Measurements from ENCODE around the gene POLR1C.
"Not testable (repeated sequence)": the region's sequence is repeated elsewhere in the genome, so short reads cannot be mapped to it uniquely, and the experiment has no call there.

The POLR1C gene

DNA sequence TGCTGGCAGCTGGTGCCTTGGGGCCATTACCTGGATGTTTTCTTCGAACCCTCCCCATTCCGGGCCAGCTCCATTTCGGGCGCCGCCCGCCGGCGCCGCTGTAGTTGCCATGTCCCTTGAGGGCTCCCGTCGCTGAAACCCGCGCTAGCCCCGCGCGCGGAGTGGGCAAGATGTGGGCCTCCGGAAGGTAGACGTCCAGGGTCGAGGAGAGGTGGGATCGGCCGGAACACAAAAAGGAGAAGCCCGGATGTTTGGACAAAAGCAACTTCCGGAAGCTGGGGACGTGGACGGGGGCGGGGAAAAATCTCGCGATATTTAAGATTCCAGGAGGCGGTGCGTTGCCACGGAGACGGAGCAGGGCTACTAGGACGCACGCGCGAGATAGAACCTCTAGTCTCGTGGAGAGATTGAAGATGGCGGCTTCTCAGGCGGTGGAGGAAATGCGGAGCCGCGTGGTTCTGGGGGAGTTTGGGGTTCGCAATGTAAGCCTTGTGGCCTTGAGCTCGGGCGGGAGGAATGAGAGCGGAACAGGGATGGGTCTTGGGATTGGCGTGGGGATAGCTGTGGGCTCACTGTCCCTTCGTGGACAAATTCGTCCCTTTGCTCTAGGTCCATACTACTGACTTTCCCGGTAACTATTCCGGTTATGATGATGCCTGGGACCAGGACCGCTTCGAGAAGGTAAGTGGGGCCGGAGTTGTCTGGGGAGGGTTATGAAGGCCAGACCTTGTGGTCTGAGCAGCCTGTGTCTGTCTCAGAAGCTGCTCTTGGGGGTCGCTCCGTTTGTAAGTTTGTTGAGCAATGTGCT is at the start of gene POLR1C, which contains the start of gene YIPF3:
POLR1C (plus strand) TSS at position 393 of the 808 bp plus-strand sequence; CDS start at position 414, 21 bp downstream.
YIPF3 (minus strand) TSS at position 230 of the 808 bp plus-strand sequence; CDS start at position 111, 119 bp downstream.
- peak; percentile 95 for DNase-seq (ENCODE audit: low spot score)

- DNase-seq (ENCODE audit: low spot score): not testable (repeated sequence)
Measured at GRCh38 chr6:43467265-43467664, 49.6 kb upstream of the POLR1C start.

GRCh38 chr6:43467752-43468151 is 49.1 kb upstream of the POLR1C start:
- DNase-seq (ENCODE audit: low spot score): no peak

GRCh38 chr6:43468240-43468639 is 48.6 kb upstream of the POLR1C start:
- DNase-seq (ENCODE audit: low spot score): no peak

DNA sequence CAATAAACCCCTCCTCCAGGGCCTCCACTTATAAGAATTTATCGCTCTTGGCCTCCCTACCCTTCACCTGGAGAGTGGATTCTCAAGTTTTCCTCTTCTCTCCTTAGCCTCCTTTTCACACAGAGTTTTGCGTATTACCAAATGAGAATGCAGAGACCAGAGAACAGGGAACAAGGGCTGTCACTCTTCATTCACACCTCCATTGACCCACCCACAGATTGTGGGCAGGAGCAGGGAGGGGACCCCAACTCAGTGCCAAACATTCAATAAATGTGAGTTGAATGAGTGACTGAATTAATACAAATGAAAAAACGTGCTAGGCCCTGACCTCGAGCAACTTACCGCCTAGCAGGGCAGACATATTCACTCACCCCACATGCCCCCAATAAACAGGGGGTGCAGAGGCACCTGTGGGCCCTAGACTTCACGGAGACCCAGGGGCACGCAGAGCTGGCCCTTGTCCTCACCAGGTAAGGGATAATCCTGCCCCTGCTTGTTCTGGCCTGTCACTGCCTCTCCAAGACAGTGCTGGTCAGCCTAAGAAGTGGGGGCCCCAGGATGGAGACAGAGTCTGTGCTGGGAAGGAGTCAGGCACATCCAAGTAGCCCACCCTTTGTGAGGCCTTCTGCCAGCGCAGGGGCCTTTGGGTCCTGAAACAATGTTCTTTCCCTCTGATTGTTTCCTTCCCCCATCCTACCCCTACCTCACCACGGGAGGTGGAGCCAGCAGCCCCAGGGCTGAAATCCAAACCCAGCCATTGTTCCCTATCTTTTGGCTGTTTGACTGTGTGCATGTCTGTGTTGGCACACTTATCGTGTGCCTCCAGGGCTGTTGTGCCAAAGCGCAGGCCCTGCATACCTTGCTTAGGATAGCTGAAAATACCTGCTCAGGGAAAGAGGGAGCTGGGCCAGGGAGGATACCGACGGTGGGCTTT is 47.9 kb upstream of the POLR1C start:
- no peak for DNase-seq (ENCODE audit: low spot score)

DNA sequence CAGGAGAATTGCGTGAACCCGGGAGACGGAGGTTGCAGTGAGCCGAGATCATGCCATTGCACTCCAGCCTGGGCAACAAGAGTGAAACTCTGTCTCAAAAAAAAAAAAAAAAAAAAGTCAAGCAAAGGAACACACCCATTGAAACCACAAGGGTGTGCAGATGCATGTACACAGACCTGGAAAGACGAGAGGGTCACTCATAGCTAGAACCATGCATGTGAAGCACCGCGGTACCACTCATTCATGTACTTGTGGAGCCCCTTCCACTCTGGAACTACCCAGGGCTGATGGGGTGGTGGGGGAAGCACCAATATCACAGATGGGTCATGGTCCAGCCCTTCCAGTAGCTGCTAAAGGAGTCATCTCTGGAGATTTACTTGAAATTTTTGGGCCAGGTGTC is 46.9 kb upstream of the POLR1C start:
- DNase-seq (ENCODE audit: low spot score): no peak

DNA sequence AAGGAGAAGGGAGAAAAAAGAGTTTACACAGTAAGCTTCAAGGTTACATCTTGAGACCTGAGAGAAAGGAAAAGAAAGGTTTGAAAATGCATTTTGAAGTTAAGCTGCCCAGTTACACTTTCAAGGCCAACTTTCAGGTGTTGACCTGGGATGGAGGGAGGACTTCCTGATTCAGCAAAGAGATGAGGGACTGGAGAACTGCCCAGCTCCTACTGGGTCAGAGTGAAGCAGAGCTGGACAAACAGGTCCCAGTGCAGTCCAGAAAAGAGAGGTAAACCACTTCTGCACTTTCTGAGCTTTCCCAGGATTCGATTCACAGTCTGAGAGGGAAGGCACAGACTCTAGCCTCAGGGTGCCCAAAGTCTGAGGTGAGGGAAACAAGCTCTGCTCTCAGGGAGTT is 45.5 kb upstream of the POLR1C start:
- no peak for DNase-seq (ENCODE audit: low spot score)

GRCh38 chr6:43472515-43472914 is 44.4 kb upstream of the POLR1C start:
- no peak for DNase-seq (ENCODE audit: low spot score)

GRCh38 chr6:43475516-43475915 is 41.4 kb upstream of the POLR1C start:
- DNase-seq (ENCODE audit: low spot score): no peak

DNA sequence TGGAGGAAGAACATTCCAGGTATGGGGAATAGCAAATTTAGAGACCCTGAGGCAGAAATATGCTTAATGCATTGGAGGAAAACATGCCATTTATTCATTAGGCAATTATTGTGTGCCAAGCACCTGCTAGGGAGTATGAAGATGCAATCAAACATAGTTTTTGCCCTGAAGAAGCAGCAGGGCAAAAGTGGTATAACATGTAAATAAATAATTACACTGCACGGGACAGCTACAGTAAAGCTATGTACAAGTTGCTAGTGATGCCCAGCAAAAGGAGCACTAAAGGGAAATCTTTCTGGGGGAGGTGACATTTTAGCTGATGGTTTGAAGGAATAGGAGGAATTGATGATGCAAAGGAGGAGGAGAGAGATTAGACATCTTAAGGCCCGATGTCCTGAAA is 40.1 kb upstream of the POLR1C start:
- DNase-seq (ENCODE audit: low spot score): no peak

DNA sequence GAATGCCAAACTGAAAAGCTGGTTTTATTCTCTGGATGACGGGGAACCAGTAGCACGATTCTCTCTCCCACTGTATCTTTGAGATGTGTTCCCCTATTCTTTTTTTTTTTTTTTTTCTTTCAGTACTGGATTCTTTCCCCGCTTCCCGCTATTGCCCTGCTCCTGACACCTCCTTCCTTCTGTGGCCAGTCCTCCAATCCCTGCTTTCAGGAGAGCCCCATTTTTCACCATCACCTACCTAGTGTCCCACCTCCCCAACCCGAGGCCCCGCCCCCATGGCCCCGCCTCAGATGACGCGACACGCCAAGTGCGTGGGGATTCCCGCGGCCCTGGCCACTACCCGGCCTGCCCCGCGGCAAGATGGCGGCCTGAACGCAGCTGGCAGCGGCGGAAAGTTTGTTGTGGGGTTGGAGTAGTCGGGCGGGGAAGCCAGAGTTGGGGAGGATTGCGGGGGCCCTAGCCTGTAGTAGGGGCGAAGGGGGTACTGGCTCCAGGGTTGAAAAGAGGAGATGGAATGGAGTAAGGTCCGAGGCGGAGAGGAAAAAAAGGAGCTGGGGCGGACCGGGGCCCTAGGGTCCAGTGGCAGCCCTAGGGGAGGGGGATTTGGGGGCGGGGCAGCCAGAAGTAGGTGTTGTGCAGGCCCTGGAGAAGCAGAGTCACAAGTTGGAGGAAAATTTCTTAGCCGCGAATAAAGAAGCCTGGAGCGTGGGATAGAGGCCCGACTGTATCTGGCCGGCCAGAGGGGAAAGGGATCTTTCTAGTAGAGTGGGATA is 39.5 kb upstream of the POLR1C start, which contains the start of gene TJAP1:
TJAP1 (plus strand) TSS at position 336 of the 773 bp plus-strand sequence. CDS start 21,432 bp downstream, outside the sequence.
- peak; percentile 94 for DNase-seq (ENCODE audit: low spot score)

GRCh38 chr6:43478008-43478372 is 38.9 kb upstream of the POLR1C start:
- no peak for DNase-seq (ENCODE audit: low spot score)

- DNase-seq (ENCODE audit: low spot score): no peak
Measured at GRCh38 chr6:43481075-43481474, 35.8 kb upstream of the POLR1C start.

DNA sequence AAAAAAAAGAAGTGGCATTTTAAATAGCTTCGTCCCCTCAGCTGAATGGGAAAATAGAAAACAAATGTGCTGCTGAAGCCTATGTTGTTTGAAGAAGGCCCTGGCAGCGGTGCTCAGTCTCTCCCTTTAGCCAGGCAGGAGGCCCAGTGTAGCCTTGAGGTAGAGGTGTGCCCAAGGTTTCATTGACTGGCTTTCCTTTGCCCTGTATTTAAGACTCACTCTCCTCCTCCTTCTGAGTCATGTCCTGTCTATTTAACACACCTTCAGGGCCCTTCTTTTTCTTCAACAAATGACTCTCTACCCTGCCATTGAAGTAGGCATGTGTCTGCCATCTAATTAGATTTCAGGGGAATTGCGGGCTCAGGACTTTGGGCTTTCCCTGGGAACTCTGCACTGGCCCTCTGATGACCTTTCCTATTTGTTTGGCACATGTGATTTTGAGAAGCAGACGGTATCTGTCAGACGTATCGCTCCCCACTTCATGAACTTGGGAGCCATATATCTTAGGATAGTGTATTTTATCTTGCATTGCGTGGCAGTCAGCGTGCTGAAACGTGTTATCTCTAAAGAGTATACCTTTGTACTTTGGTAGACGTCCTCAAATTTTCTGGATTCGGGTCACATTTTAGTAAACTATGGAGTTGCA is 35.2 kb upstream of the POLR1C start:
- DNase-seq (ENCODE audit: low spot score): no peak

- no peak for DNase-seq (ENCODE audit: low spot score)
Measured at GRCh38 chr6:43488667-43489276, 28.1 kb upstream of the POLR1C start.

- no peak for DNase-seq (ENCODE audit: low spot score)
Measured at GRCh38 chr6:43489277-43490072, 27.4 kb upstream of the POLR1C start.

GRCh38 chr6:43490523-43490939 is 26.4 kb upstream of the POLR1C start:
- no peak for DNase-seq (ENCODE audit: low spot score)

DNA sequence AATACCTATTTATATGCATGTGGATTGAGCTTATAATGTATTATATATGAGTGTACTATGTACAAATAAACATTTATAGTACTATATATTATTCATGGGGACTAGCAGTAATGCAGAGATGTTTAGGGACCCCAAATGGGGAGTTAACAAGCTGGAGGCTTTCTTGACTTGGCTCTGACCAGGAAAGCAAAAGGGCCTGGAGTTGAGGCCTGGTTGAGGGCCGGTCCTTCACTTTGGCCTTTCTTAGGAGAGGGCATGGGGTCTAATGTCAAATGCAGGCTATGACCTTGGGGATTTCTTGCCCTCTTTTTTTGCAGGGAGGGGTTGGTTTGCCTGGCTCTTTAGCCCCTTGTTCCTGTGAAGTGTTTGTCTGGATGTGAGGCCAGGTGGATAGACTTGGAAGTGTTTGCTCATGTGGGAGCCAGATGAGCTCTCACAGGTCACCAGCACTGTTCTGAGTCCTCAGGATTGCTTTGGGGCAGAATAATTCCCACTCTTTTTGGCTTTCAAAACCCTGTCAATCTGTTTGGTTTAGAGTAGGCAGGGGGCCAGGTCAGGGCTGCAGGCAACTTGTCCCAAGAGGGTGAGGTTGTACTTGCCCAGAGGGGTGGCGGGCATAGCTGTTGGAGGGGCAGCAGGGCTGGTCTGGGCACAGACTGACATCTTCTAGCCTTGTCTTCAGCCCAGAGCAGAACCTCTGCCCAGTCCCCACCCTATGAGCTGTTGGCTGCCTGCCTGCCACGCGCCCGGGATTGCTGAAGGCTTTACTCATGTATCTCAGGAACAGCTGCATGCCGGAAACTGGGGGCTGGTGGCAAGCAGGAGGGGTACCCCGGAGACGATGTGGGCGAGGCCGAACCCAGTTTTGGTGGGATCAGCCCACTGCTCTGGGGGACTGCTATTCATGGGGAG is 24.9 kb upstream of the POLR1C start:
- no peak for DNase-seq (ENCODE audit: low spot score)

- DNase-seq (ENCODE audit: low spot score): no peak
Measured at GRCh38 chr6:43492673-43493072, 24.2 kb upstream of the POLR1C start.
